H1 (cell line): ENCODE data around the gene BCHE. TPM values are rescaled to one million over a fixed set of nuclear protein-coding genes. Genes with fewer than 3 reads are reported as not detected.

ENCODE experiments used
- CTCF ChIA-PET: fragments of 300-600 bp; sonication (Branson Sonifier 250); formaldehyde crosslinking; loops from one replicate; lab custom pipeline; 2021; ENCODE audit not compliant: partially characterized antibody; lab: Charles Lee
- POLR2A ChIA-PET: fragments of 300-600 bp; sonication (Branson Sonifier 250); formaldehyde crosslinking; loops from one replicate; lab custom pipeline; 2021; ENCODE audit warnings: inconsistent platforms; ENCODE audit not compliant: partially characterized antibody; lab: Charles Lee
- DNase-seq, 2 experiments: peaks; one replicate each; pipeline versions ENCODE4 v3.0.0 to v3.0.0-alpha.2; 2010 to 2022; ENCODE audit warnings: low spot score in 2 of 2, low read depth in 1 of 2, mixed read lengths in 1 of 2
- FAIRE-seq: peaks from 2 replicates; lab custom pipeline; 2011; peaks lifted over from hg19 to GRCh38; lab: Jason Lieb, UNC
- H2AFZ ChIP-seq: 2 replicates; pipeline ENCODE4 v1.8.1; 2012; ENCODE audit warnings: low read length, inconsistent platforms
- H2AK5ac ChIP-seq: 2 replicates; pipeline ENCODE4 v1.6.1; 2013; ENCODE audit warnings: low read depth, low read length
- H2BK120ac ChIP-seq: replicated peaks from 2 replicates; pipeline ENCODE3; 2013; ENCODE audit warnings: low read depth, low read length, inconsistent platforms
- H2BK12ac ChIP-seq: 2 replicates; pipeline ENCODE4 v1.6.1; 2013; ENCODE audit warnings: low read depth, low read length
- H2BK15ac ChIP-seq: 2 replicates; pipeline ENCODE4 v1.6.1; 2013; ENCODE audit warnings: low read length
- H2BK20ac ChIP-seq: 2 replicates; pipeline ENCODE4 v1.6.1; 2013; ENCODE audit warnings: low read length
- H2BK5ac ChIP-seq: 2 replicates; pipeline ENCODE4 v1.6.1; 2013; ENCODE audit warnings: low read depth, low read length
- H3K14ac ChIP-seq: 2 replicates; pipeline ENCODE4 v1.6.1; 2013; ENCODE audit warnings: inconsistent platforms; ENCODE audit not compliant: insufficient read length
- H3K18ac ChIP-seq: 2 replicates; pipeline ENCODE4 v1.6.1; 2013; ENCODE audit warnings: low read length; ENCODE audit errors: extremely low read depth
- H3K23ac ChIP-seq: 2 replicates; pipeline ENCODE4 v1.6.1; 2013; ENCODE audit warnings: inconsistent platforms; ENCODE audit not compliant: insufficient read length
- H3K23me2 ChIP-seq: 2 replicates; pipeline ENCODE4 v1.6.1; 2013; ENCODE audit warnings: low read depth, low read length
- H3K27ac ChIP-seq: 2 replicates; pipeline ENCODE4 v1.6.1; 2011; ENCODE audit warnings: low read depth, low read length, inconsistent platforms
- H3K27me3 ChIP-seq, 4 experiments: replicated peaks in 1 of 4; 1 replicate in 1 of 4; 2 replicates in 3 of 4; pipeline versions ENCODE4 v1.6.1 to v1.8.1; 2011 to 2013; ENCODE audit warnings: low read length in 3 of 4, mild to moderate bottlenecking in 3 of 4, inconsistent platforms in 2 of 4, mixed read lengths in 2 of 4, moderate library complexity in 1 of 4; ENCODE audit not compliant: control insufficient read depth in 3 of 4, insufficient read depth in 3 of 4; ENCODE audit errors: extremely low read depth in 1 of 4
- H3K36me3 ChIP-seq, 4 experiments: 2 replicates each; pipeline versions ENCODE4 v1.6.1 to v1.8.1; 2011 to 2013; ENCODE audit warnings: mild to moderate bottlenecking in 4 of 4, low read length in 3 of 4, moderate library complexity in 2 of 4, control low read depth in 1 of 4, inconsistent platforms in 1 of 4; ENCODE audit not compliant: insufficient read depth in 4 of 4, control insufficient read depth in 2 of 4
- H3K4ac ChIP-seq: replicated peaks from 2 replicates; pipeline ENCODE3; 2013; ENCODE audit warnings: low read length, low read depth, mixed read lengths, inconsistent platforms; ENCODE audit not compliant: insufficient read length
- H3K4me1 ChIP-seq, 4 experiments: replicated peaks in 1 of 4; 1 replicate in 1 of 4; 2 replicates in 3 of 4; pipeline versions ENCODE4 v1.6.1 to v1.8.1; 2011 to 2013; ENCODE audit warnings: low read length in 3 of 4, inconsistent platforms in 2 of 4, mixed read lengths in 1 of 4; ENCODE audit not compliant: insufficient read depth in 4 of 4, control insufficient read depth in 3 of 4
- H3K4me2 ChIP-seq, 2 experiments: 2 replicates each; pipeline versions ENCODE4 v1.6.1 to v1.8.1; 2011 to 2013; ENCODE audit warnings: low read depth in 2 of 2, low read length in 2 of 2, control low read depth in 1 of 2, inconsistent platforms in 1 of 2, mild to moderate bottlenecking in 1 of 2; ENCODE audit not compliant: insufficient read depth in 1 of 2
- H3K4me3 ChIP-seq, 4 experiments: fragments of 200-600, 300-600 bp in 1 of 4; sonication (generic), shearing (Covaris generic), sonication (Bioruptor Twin) in 1 of 4; 2 replicates each; pipeline versions ENCODE4 v1.5.1 to v1.8.1; 2011 to 2016; ENCODE audit warnings: low read length in 4 of 4, low read depth in 3 of 4, control low read depth in 2 of 4, inconsistent platforms in 2 of 4, mild to moderate bottlenecking in 2 of 4, mixed read lengths in 1 of 4, moderate library complexity in 1 of 4; ENCODE audit not compliant: insufficient read depth in 2 of 4; ENCODE audit errors: extremely low read depth in 1 of 4
- H3K56ac ChIP-seq: replicated peaks from 2 replicates; pipeline ENCODE3; 2013; ENCODE audit warnings: low read depth, mild to moderate bottlenecking, mixed read lengths, low read length, inconsistent platforms; ENCODE audit not compliant: insufficient read length
- H3K79me1 ChIP-seq: 2 replicates; pipeline ENCODE4 v1.6.1; 2013; ENCODE audit warnings: low read depth, low read length, control low read depth
- H3K79me2 ChIP-seq, 2 experiments: 2 replicates each; pipeline versions ENCODE4 v1.6.1 to v1.8.1; 2012 to 2013; ENCODE audit warnings: low read length in 2 of 2, mild to moderate bottlenecking in 2 of 2, inconsistent platforms in 1 of 2; ENCODE audit not compliant: insufficient read depth in 2 of 2, control insufficient read depth in 1 of 2
- H3K9ac ChIP-seq, 4 experiments: replicated peaks in 1 of 4; 1 replicate in 1 of 4; 2 replicates in 3 of 4; pipeline versions ENCODE4 v1.6.1 to v1.8.1; 2011 to 2013; ENCODE audit warnings: low read depth in 3 of 4, low read length in 3 of 4, control low read depth in 2 of 4, mild to moderate bottlenecking in 2 of 4, moderate library complexity in 2 of 4, inconsistent platforms in 1 of 4; ENCODE audit errors: extremely low read depth in 1 of 4
- H3K9me3 ChIP-seq, 2 experiments: 2 replicates each; pipeline versions ENCODE4 v1.6.1 to v1.8.1; 2012 to 2013; ENCODE audit warnings: mild to moderate bottlenecking in 2 of 2, moderate library complexity in 2 of 2, control low read depth in 1 of 2, inconsistent platforms in 1 of 2, low read depth in 1 of 2, low read length in 1 of 2, mixed read lengths in 1 of 2; ENCODE audit not compliant: insufficient read depth in 2 of 2
- H4K20me1 ChIP-seq, 2 experiments: replicated peaks in 1 of 2; 2 replicates each; pipeline versions ENCODE3 to v1.8.1; 2011 to 2013; ENCODE audit warnings: inconsistent platforms in 2 of 2, low read length in 2 of 2, mild to moderate bottlenecking in 1 of 2; ENCODE audit not compliant: insufficient read depth in 2 of 2, control insufficient read depth in 1 of 2
- H4K5ac ChIP-seq: 2 replicates; pipeline ENCODE4 v1.6.1; 2013; ENCODE audit warnings: low read length, low read depth, mixed read lengths, inconsistent platforms; ENCODE audit not compliant: insufficient read length
- H4K8ac ChIP-seq: 2 replicates; pipeline ENCODE4 v1.8.0; 2013; ENCODE audit warnings: mild to moderate bottlenecking, moderate library complexity, low read length, inconsistent platforms; ENCODE audit not compliant: insufficient read depth; ENCODE audit errors: extremely low read depth
- H4K91ac ChIP-seq: replicated peaks from 2 replicates; pipeline ENCODE3; 2013; ENCODE audit warnings: low read length, mixed read lengths, inconsistent platforms; ENCODE audit not compliant: insufficient read length
- HDAC6 ChIP-seq: IDR thresholded peaks from one replicate; pipeline ENCODE4 v1.7.1; 2012; ENCODE audit warnings: low read depth, mild to moderate bottlenecking, inconsistent platforms, low read length, moderate library complexity
- WGBS, 2 experiments: shearing (Covaris generic) in 1 of 2; methylation state at CpG; one replicate each; pipeline versions ENCODE4 v1.1.6 to v1.1.7; 2013 to 2015; ENCODE audit warnings: low lambda C conversion rate in 2 of 2, mixed read lengths in 2 of 2, inconsistent platforms in 1 of 2, low coverage in 1 of 2, missing lambda C conversion rate in 1 of 2; ENCODE audit not compliant: insufficient replicate concordance in 2 of 2, insufficient coverage in 1 of 2, insufficient read length in 1 of 2; ENCODE audit errors: extremely low coverage in 1 of 2, missing lambda C conversion rate in 1 of 2; 5-methylcytosine and 5-hydroxymethylcytosine counted together
- polyA plus RNA-seq, 7 experiments: library from polyadenylated mRNA; depleted of rRNA in 3 of 7; stranded (reverse) in 5 of 7; unstranded in 2 of 7; fragments of >200 nt in 5 of 7; fragments of 200-250 nt in 2 of 7; gene quantifications; 1 replicate in 5 of 7; 2 replicates in 1 of 7; 4 replicates in 1 of 7; pipeline versions ENCODE4 v1.2.1 to v1.2.3, GENCODE V29; 2011 to 2013; ENCODE audit warnings: missing spikeins in 2 of 7, mixed read lengths in 2 of 7
- total RNA-seq: library from RNA; stranded (reverse); fragmentation: NEBNext Ultra II Directional; extraction: Animal tissue kit (Norgen Biotek cat#: 25700); gene quantifications from 2 replicates; pipeline ENCODE4 v1.2.1, GENCODE V29; 2021

The BCHE gene
- total and polyA plus RNA-seq, 2 of the 8 experiments (the other 6 are each of a cell fraction or from before 2014, with no cell fraction given) = 0.56 to 1.9 TPM

DNA sequence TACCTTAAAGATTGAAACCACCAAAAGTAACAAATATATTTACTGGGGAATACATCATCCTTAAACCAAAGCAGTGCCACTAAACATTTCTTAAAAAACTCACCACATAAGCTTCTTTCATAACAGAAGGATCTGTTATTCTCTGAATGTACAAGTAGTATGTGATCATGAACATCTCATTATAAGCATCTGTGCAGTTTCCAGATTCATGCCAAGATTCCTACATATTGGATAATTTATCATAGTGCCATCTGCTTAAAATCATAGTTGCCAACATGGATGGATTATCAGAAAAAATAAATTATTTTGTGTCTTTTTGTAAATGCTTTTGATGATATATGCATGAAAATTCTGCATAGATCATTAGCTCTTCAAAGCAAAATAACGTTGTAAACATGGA, 21.8 kb upstream of the BCHE start:
- DNase-seq = no peak
- no peak overlapping the region for H3K4ac ChIP-seq
- no peaks in the 10 kb centered on the region for H3K23me2 ChIP-seq
- ChIA-PET CTCF (interaction anchor here (0.8 kb wide), 1 partner anchor 15 kb away, joined by 3 read pairs; no protein-coding TSS in a partner anchor), POLR2A (no interaction called here)
- no peak overlapping the region for H4K8ac ChIP-seq
- no peak overlapping the region for H3K4me2 ChIP-seq
- FAIRE-seq = no peak
- H4K5ac ChIP-seq = no peak overlapping the region
- 72% methylated on average over 1 of the region's 1 CpG; no CpG with 5 or more reads in 1 of the 2 experiments for WGBS, 2 experiments
- no peak overlapping the region for H3K56ac ChIP-seq
- no peak overlapping the region for H3K18ac ChIP-seq
- no peak overlapping the region for H3K27ac ChIP-seq
- H2BK12ac ChIP-seq = no peak overlapping the region
- H4K91ac ChIP-seq = no peak overlapping the region
- H3K4me1 ChIP-seq = peaks cover 0 to 3% (median 0%) of the 10 kb centered on the region in 4 experiments; a peak in 1 of 7 replicates
- no peaks in the 10 kb centered on the region for H3K9me3 ChIP-seq
- no peaks in the 10 kb centered on the region for H3K36me3 ChIP-seq
- no peak overlapping the region for H2AFZ ChIP-seq
- H3K14ac ChIP-seq = no peak overlapping the region
- H2BK15ac ChIP-seq = no peak overlapping the region
- no peaks in the 10 kb centered on the region for H4K20me1 ChIP-seq
- TF ChIP-seq HDAC6 = no peak
- H3K23ac ChIP-seq = no peak overlapping the region
- H3K27me3 ChIP-seq = no peaks in the 10 kb centered on the region
- H2BK120ac ChIP-seq = no peak overlapping the region
- no peak overlapping the region for H2BK5ac ChIP-seq
- no peaks in the 10 kb centered on the region for H3K79me1 ChIP-seq
- no peak overlapping the region for H3K9ac ChIP-seq
- no peak overlapping the region for H2AK5ac ChIP-seq
- H2BK20ac ChIP-seq = no peak overlapping the region
- H3K4me3 ChIP-seq = no peak overlapping the region
- H3K79me2 ChIP-seq = no peaks in the 10 kb centered on the region
